ENCODE results near the gene FFAR1. TPM values are rescaled to one million over a fixed set of nuclear protein-coding genes. Genes with fewer than 3 reads are reported as not detected.

FFAR1 gene
- total RNA-seq, 4 donors from 2014 or later = 0.32 TPM; not detected in 3

DNA sequence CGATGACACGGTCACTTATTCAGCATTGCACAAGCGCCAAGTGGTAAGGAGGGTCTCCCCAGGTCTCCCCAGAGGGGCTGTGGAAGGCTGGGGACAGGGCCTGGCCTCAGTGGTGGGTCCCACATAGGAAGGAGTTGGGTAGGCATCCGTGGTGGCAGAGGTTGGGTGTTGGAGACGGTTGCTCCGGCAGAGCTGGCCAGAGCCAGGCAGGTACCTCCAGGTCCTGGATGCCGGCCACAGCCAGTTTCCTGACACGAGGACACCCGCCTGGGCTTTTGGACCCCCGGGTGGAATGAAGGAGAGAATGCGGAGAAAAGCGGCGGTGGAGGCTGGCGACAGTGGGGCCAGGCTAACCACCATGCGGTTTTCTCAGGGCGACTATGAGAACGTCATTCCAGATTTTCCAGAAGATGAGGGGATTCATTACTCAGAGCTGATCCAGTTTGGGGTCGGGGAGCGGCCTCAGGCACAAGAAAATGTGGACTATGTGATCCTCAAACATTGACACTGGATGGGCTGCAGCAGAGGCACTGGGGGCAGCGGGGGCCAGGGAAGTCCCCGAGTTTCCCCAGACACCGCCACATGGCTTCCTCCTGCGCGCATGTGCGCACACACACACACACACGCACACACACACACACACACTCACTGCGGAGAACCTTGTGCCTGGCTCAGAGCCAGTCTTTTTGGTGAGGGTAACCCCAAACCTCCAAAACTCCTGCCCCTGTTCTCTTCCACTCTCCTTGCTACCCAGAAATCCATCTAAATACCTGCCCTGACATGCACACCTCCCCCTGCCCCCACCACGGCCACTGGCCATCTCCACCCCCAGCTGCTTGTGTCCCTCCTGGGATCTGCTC is 1.3 kb upstream of the FFAR1 start:
- intact Hi-C loops (cut with DNase I; ENCODE audit: low total_unique reads) (no loop called here), in situ Hi-C loops (cut with MboI; ENCODE audit: low pct_ligation_motif_present in 1 of 4, low pct_unique_long_range_greater_than_20kb in 1 of 4, low sequenced_read_pairs in 3 of 4) (loop anchor here in 1 of 4 donors (10.0 kb wide), 1 partner anchor 148 kb away; the partner anchor contains the start of gene KRTDAP)
- Histone ChIP-seq H3K27me3 (peaks cover 4% of the 10 kb centered on the region), H3K4me1 (no peaks in the 10 kb centered on the region), H3K4me3 (no peak overlapping the region), H3K9me3 (no peaks in the 10 kb centered on the region), H3K36me3 (no peaks in the 10 kb centered on the region), H3K27ac (no peak overlapping the region)
- peak; percentile 63 for DNase-seq
- TF ChIP-seq, protein P1, sequence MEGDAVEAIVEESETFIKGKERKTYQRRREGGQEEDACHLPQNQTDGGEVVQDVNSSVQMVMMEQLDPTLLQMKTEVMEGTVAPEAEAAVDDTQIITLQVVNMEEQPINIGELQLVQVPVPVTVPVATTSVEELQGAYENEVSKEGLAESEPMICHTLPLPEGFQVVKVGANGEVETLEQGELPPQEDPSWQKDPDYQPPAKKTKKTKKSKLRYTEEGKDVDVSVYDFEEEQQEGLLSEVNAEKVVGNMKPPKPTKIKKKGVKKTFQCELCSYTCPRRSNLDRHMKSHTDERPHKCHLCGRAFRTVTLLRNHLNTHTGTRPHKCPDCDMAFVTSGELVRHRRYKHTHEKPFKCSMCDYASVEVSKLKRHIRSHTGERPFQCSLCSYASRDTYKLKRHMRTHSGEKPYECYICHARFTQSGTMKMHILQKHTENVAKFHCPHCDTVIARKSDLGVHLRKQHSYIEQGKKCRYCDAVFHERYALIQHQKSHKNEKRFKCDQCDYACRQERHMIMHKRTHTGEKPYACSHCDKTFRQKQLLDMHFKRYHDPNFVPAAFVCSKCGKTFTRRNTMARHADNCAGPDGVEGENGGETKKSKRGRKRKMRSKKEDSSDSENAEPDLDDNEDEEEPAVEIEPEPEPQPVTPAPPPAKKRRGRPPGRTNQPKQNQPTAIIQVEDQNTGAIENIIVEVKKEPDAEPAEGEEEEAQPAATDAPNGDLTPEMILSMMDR (IDR thresholded peaks at IDR 0.05) = no peak
- TF ChIP-seq POLR2AphosphoS5 (IDR thresholded peaks at IDR 0.05) (no peak), POLR2A (IDR thresholded peaks at IDR 0.05) (no peak), EP300 (IDR thresholded peaks at IDR 0.05; ENCODE audit: low read depth) (no peak)
- 14 to 56% methylated on average over 1 to 28 of the region's 28 CpGs for WGBS, 2 donors (ENCODE audit: low coverage in 1 of 2)

DNA sequence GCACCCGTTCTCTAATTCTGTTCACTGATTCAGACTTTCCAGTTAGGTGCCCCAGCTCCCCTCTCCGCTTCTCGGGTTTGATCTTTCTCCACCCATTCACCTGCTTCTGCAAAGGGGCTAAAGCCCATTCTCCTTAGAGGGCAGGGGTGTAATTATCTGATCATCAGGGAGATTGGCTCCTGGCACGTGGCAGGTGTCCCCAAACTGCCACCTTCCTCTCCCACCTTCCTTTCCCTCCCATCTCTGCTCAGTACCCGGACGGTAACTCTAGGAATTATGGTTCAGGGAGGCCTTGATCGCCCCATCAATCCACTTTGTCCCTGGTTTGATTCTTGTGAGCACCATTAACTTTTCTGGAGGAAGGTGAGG is 212 bp downstream of the FFAR1 start:
- no peak overlapping the region for H3K4me3 ChIP-seq
- no peaks in the 10 kb centered on the region for H3K4me1 ChIP-seq
- TF ChIP-seq EP300 (IDR thresholded peaks at IDR 0.05; ENCODE audit: low read depth) = no peak
- TF ChIP-seq, protein P1 (IDR thresholded peaks at IDR 0.05) = no peak
- TF ChIP-seq POLR2AphosphoS5 (IDR thresholded peaks at IDR 0.05) = no peak
- TF ChIP-seq POLR2A (IDR thresholded peaks at IDR 0.05) = no peak
- no peak overlapping the region for H3K27ac ChIP-seq
- H3K36me3 ChIP-seq = no peaks in the 10 kb centered on the region
- in situ Hi-C loops (cut with MboI; ENCODE audit: low pct_ligation_motif_present in 1 of 4, low pct_unique_long_range_greater_than_20kb in 1 of 4, low sequenced_read_pairs in 3 of 4) = loop anchor here in 1 of 4 donors (10.0 kb wide), 1 partner anchor 147 kb away; the partner anchor contains the start of gene KRTDAP
- H3K27me3 ChIP-seq = peaks cover 4% of the 10 kb centered on the region
- intact Hi-C loops (cut with DNase I; ENCODE audit: low total_unique reads) = no loop called here
- H3K9me3 ChIP-seq = no peaks in the 10 kb centered on the region
- DNase-seq = no peak
- whole genome bisulfite sequencing, 2 donors (ENCODE audit: low coverage in 1 of 2) = 68 to 71% methylated on average over 7 of the region's 7 CpGs

DNA sequence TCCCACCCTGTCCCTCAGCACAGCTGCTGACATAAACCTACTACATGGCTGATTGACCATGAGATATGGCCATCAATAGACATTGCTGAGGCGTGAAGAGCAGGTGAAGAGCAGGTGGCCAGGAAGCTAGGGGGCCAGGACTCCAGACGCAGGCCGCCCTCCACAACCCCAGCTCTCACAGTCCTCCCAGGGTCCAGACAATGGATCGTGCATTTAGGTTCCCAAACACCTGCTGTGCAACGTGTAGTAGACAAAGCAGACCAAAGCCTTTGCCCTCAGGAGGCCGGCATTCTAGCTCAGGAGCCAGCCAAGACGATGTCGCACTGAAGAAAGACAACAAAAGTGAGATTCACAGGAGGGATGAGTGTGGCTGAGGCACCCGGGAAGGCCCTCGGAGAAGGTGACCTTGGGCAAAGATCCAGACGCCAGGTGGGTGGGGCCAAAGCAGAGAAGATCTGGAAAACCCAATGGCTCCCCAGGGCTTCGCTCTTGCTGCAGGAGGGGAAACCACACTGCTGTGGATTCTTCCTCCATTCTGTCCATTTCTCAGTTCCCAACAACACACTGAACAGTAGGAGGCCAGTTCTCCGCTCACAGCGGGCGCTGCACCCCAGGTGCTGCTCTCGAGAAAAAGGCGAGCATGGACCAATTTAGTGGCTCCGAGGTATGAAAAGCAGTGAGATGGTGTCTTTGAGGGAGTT is 1.4 kb downstream of the FFAR1 start:
- WGBS, 2 donors (ENCODE audit: low coverage in 1 of 2) = 77 to 80% methylated on average over 2 to 18 of the region's 18 CpGs
- H3K4me3 ChIP-seq = no peak overlapping the region
- peaks cover 4% of the 10 kb centered on the region for H3K27me3 ChIP-seq
- in situ Hi-C loops (cut with MboI; ENCODE audit: low pct_ligation_motif_present in 1 of 4, low pct_unique_long_range_greater_than_20kb in 1 of 4, low sequenced_read_pairs in 3 of 4) (loop anchor here in 1 of 4 donors (10.0 kb wide), 1 partner anchor 146 kb away; the partner anchor contains the start of gene KRTDAP), intact Hi-C loops (cut with DNase I; ENCODE audit: low total_unique reads) (no loop called here)
- no peaks in the 10 kb centered on the region for H3K4me1 ChIP-seq
- no peaks in the 10 kb centered on the region for H3K9me3 ChIP-seq
- TF ChIP-seq POLR2AphosphoS5 (IDR thresholded peaks at IDR 0.05) (no peak), EP300 (IDR thresholded peaks at IDR 0.05; ENCODE audit: low read depth) (no peak), POLR2A (IDR thresholded peaks at IDR 0.05) (no peak)
- TF ChIP-seq, protein P1 (IDR thresholded peaks at IDR 0.05) = no peak
- no peaks in the 10 kb centered on the region for H3K36me3 ChIP-seq
- no peak for DNase-seq
- no peak overlapping the region for H3K27ac ChIP-seq

Measured in transverse colon (tissue), 4 donors.